ENCODE data around the gene NDUFAF5.
"Not testable (repeated sequence)": the region's sequence is repeated elsewhere in the genome, so short reads cannot be mapped to it uniquely, and the experiment has no call there.

Gene NDUFAF5

GRCh38 chr20:13784893-13785715 lies at the start of gene NDUFAF5, which contains the start of gene ESF1:
NDUFAF5 (plus strand) TSS chr20:13785028; CDS start chr20:13785069, 41 bp downstream.
ESF1 (minus strand) TSS chr20:13784919; CDS start chr20:13783140, 1,779 bp downstream.
- H3K9me3 ChIP-seq (ENCODE audit: control insufficient read depth, low read length): no peaks in the 10 kb centered on the region
- H3K4me1 ChIP-seq (ENCODE audit: control insufficient read depth, insufficient read depth, low read length): peaks cover 31% of the 10 kb centered on the region
- H3K27me3 ChIP-seq (replicated peaks; ENCODE audit: control insufficient read depth, insufficient read depth, low read length): no peaks in the 10 kb centered on the region
- H3K36me3 ChIP-seq (ENCODE audit: control insufficient read depth, insufficient read depth, low read length, severe bottlenecking): peaks cover 48% of the 10 kb centered on the region
- H3K9ac ChIP-seq (ENCODE audit: low read length): peak within 1 kb of the TSS; percentile 94
- peak; percentile 98 for DNase-seq (ENCODE audit: low read depth)
- H3K4me3 ChIP-seq (ENCODE audit: low read length): peak within 1 kb of the TSS; percentile 96

GRCh38 chr20:13735826-13736225 lies 49.0 kb upstream of the NDUFAF5 start:
- Histone ChIP-seq H3K27me3 (replicated peaks; ENCODE audit: control insufficient read depth, insufficient read depth, low read length) (no peaks in the 10 kb centered on the region), H3K36me3 (ENCODE audit: control insufficient read depth, insufficient read depth, low read length, severe bottlenecking) (peaks cover 28% of the 10 kb centered on the region), H3K4me1 (ENCODE audit: control insufficient read depth, insufficient read depth, low read length) (peaks cover 24% of the 10 kb centered on the region), H3K9ac (ENCODE audit: low read length) (no peak overlapping the region), H3K4me3 (ENCODE audit: low read length) (no peak overlapping the region), H3K9me3 (ENCODE audit: control insufficient read depth, low read length) (peaks cover 11% of the 10 kb centered on the region)
- DNase-seq (ENCODE audit: low read depth): no peak

GRCh38 chr20:13736436-13737191 lies 48.2 kb upstream of the NDUFAF5 start:
- no peaks in the 10 kb centered on the region for H3K27me3 ChIP-seq (replicated peaks; ENCODE audit: control insufficient read depth, insufficient read depth, low read length)
- DNase-seq (ENCODE audit: low read depth): peak; percentile 88
- peaks cover 32% of the 10 kb centered on the region for H3K36me3 ChIP-seq (ENCODE audit: control insufficient read depth, insufficient read depth, low read length, severe bottlenecking)

GRCh38 chr20:13738187-13738586 lies 46.6 kb upstream of the NDUFAF5 start:
- not testable (repeated sequence) for H3K4me3 ChIP-seq (ENCODE audit: low read length); DNase-seq (ENCODE audit: low read depth); H3K9ac ChIP-seq (ENCODE audit: low read length); H3K27me3 ChIP-seq (replicated peaks; ENCODE audit: control insufficient read depth, insufficient read depth, low read length)
- H3K4me1 ChIP-seq (ENCODE audit: control insufficient read depth, insufficient read depth, low read length): peaks cover 24% of the 10 kb centered on the region
- peaks cover 21% of the 10 kb centered on the region for H3K9me3 ChIP-seq (ENCODE audit: control insufficient read depth, low read length)
- H3K36me3 ChIP-seq (ENCODE audit: control insufficient read depth, insufficient read depth, low read length, severe bottlenecking): peaks cover 33% of the 10 kb centered on the region

More at GRCh38 chr20:13736436-13737191, 48.2 kb upstream of the NDUFAF5 start:
- Histone ChIP-seq H3K9ac (ENCODE audit: low read length) (peak overlapping the region; percentile 59), H3K4me1 (ENCODE audit: control insufficient read depth, insufficient read depth, low read length) (peaks cover 24% of the 10 kb centered on the region), H3K4me3 (ENCODE audit: low read length) (peak overlapping the region; percentile 17), H3K9me3 (ENCODE audit: control insufficient read depth, low read length) (peaks cover 17% of the 10 kb centered on the region)

GRCh38 chr20:13739731-13740649 lies 44.8 kb upstream of the NDUFAF5 start:
- H3K36me3 ChIP-seq (ENCODE audit: control insufficient read depth, insufficient read depth, low read length, severe bottlenecking): peaks cover 28% of the 10 kb centered on the region

GRCh38 chr20:13741879-13742278 lies 42.9 kb upstream of the NDUFAF5 start:
- Histone ChIP-seq H3K36me3 (ENCODE audit: control insufficient read depth, insufficient read depth, low read length, severe bottlenecking) (peaks cover 28% of the 10 kb centered on the region), H3K4me3 (ENCODE audit: low read length) (no peak overlapping the region), H3K4me1 (ENCODE audit: control insufficient read depth, insufficient read depth, low read length) (peaks cover 15% of the 10 kb centered on the region), H3K27me3 (replicated peaks; ENCODE audit: control insufficient read depth, insufficient read depth, low read length) (no peaks in the 10 kb centered on the region), H3K9ac (ENCODE audit: low read length) (no peak overlapping the region), H3K9me3 (ENCODE audit: control insufficient read depth, low read length) (peaks cover 21% of the 10 kb centered on the region)
- DNase-seq (ENCODE audit: low read depth): no peak

More at GRCh38 chr20:13739731-13740649, 44.8 kb upstream of the NDUFAF5 start:
- Histone ChIP-seq H3K9ac (ENCODE audit: low read length) (no peak overlapping the region), H3K4me3 (ENCODE audit: low read length) (peak overlapping the region; percentile 35), H3K4me1 (ENCODE audit: control insufficient read depth, insufficient read depth, low read length) (peaks cover 24% of the 10 kb centered on the region), H3K27me3 (replicated peaks; ENCODE audit: control insufficient read depth, insufficient read depth, low read length) (no peaks in the 10 kb centered on the region), H3K9me3 (ENCODE audit: control insufficient read depth, low read length) (peaks cover 21% of the 10 kb centered on the region)
- peak; percentile 51 for DNase-seq (ENCODE audit: low read depth)

- peaks cover 5% of the 10 kb centered on the region for H3K4me1 ChIP-seq (ENCODE audit: control insufficient read depth, insufficient read depth, low read length)
- H3K27me3 ChIP-seq (replicated peaks; ENCODE audit: control insufficient read depth, insufficient read depth, low read length): no peaks in the 10 kb centered on the region
- DNase-seq (ENCODE audit: low read depth): peak; percentile 13
- H3K9me3 ChIP-seq (ENCODE audit: control insufficient read depth, low read length): peaks cover 21% of the 10 kb centered on the region
- peaks cover 32% of the 10 kb centered on the region for H3K36me3 ChIP-seq (ENCODE audit: control insufficient read depth, insufficient read depth, low read length, severe bottlenecking)
- no peak overlapping the region for H3K9ac ChIP-seq (ENCODE audit: low read length)
- no peak overlapping the region for H3K4me3 ChIP-seq (ENCODE audit: low read length)
Observed at GRCh38 chr20:13744352-13744751, 40.5 kb upstream of the NDUFAF5 start.

- H3K4me3 ChIP-seq (ENCODE audit: low read length): no peak overlapping the region
- H3K9me3 ChIP-seq (ENCODE audit: control insufficient read depth, low read length): peaks cover 11% of the 10 kb centered on the region
- H3K36me3 ChIP-seq (ENCODE audit: control insufficient read depth, insufficient read depth, low read length, severe bottlenecking): peaks cover 36% of the 10 kb centered on the region
- no peaks in the 10 kb centered on the region for H3K4me1 ChIP-seq (ENCODE audit: control insufficient read depth, insufficient read depth, low read length)
- DNase-seq (ENCODE audit: low read depth): no peak
- H3K27me3 ChIP-seq (replicated peaks; ENCODE audit: control insufficient read depth, insufficient read depth, low read length): no peaks in the 10 kb centered on the region
- H3K9ac ChIP-seq (ENCODE audit: low read length): no peak overlapping the region
Observed at GRCh38 chr20:13745784-13746183, 39.0 kb upstream of the NDUFAF5 start.

- no peak for DNase-seq (ENCODE audit: low read depth)
- no peaks in the 10 kb centered on the region for H3K4me1 ChIP-seq (ENCODE audit: control insufficient read depth, insufficient read depth, low read length)
- no peak overlapping the region for H3K4me3 ChIP-seq (ENCODE audit: low read length)
- H3K9ac ChIP-seq (ENCODE audit: low read length): no peak overlapping the region
- peaks cover 23% of the 10 kb centered on the region for H3K36me3 ChIP-seq (ENCODE audit: control insufficient read depth, insufficient read depth, low read length, severe bottlenecking)
- no peaks in the 10 kb centered on the region for H3K27me3 ChIP-seq (replicated peaks; ENCODE audit: control insufficient read depth, insufficient read depth, low read length)
- H3K9me3 ChIP-seq (ENCODE audit: control insufficient read depth, low read length): no peaks in the 10 kb centered on the region
Observed at GRCh38 chr20:13749811-13750210, 35.0 kb upstream of the NDUFAF5 start.

- no peaks in the 10 kb centered on the region for H3K27me3 ChIP-seq (replicated peaks; ENCODE audit: control insufficient read depth, insufficient read depth, low read length)
- H3K9ac ChIP-seq (ENCODE audit: low read length): no peak overlapping the region
- peaks cover 39% of the 10 kb centered on the region for H3K36me3 ChIP-seq (ENCODE audit: control insufficient read depth, insufficient read depth, low read length, severe bottlenecking)
- no peaks in the 10 kb centered on the region for H3K9me3 ChIP-seq (ENCODE audit: control insufficient read depth, low read length)
- no peaks in the 10 kb centered on the region for H3K4me1 ChIP-seq (ENCODE audit: control insufficient read depth, insufficient read depth, low read length)
- H3K4me3 ChIP-seq (ENCODE audit: low read length): no peak overlapping the region
- no peak for DNase-seq (ENCODE audit: low read depth)
Observed at GRCh38 chr20:13753436-13754036, 31.3 kb upstream of the NDUFAF5 start.
